HG02642 (cell line): ENCODE results near the gene TBC1D21.

Experiments
- ATAC-seq: cut with Tn5 transposase; IDR thresholded peaks from one replicate; pipeline ENCODE4 v1.9.1; 2021; ENCODE audit warnings: mild to moderate bottlenecking; ENCODE audit not compliant: unreplicated experiment, poor library complexity

Gene TBC1D21

GRCh38 chr15:73886717-73887345, 13.5 kb downstream of the TBC1D21 start:
- ATAC-seq, result no peak

- ATAC-seq, result no peak
Observed at GRCh38 chr15:73887481-73887880, 14.1 kb downstream of the TBC1D21 start.

GRCh38 chr15:73888224-73889041, 15.1 kb downstream of the TBC1D21 start:
- no peak for ATAC-seq

DNA sequence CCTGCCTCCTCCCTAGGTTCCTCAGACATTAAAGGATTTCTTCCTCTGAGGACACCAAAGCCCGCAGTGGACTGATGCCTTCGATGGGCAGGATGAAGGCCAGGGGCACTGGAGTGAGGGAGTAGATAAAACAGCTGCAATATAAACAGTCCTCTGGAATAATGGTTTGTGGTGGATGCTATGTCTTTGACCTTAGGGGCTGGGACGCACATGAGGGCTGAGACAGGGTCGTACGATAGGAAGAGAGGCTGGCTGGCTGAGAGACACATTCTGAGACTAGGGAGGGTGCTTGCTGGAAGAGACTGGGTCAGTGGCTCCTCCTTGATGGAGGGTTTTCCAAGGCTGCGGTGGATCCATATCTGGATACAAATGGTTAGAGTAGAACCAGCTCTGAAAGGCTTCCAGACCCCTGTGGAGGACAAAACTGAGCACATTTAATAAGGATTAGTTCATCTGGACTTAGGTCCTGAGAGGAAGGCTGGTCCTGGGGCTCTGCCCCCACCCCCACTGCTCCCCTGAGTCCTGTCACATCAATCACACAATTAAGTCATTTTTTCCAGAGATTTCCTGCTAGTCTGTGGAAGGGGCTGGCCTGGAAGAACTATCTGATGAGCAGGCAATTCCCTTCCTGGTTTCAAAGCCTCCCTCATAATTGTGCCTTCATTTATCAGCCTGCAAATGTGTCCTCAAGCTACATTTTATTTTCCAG, 15.8 kb downstream of the TBC1D21 start:
- no peak for ATAC-seq

DNA sequence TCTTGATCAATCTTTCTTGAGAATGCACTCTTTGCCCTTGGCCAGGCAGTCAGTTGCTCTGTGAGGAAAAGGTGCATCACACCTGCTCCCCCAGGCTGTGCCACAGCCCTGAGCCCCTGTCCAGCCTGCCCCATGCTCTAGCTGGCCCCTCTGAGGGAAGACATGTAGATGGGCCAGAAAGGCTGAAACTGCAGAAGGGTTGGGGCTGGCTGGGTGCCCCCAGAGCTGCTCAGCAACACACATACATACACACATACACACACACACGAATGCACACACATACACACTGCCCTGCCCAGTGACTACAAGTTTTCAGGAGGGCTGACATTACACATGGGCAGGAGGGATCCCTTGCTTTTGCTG, 16.4 kb downstream of the TBC1D21 start:
- no peak for ATAC-seq

DNA sequence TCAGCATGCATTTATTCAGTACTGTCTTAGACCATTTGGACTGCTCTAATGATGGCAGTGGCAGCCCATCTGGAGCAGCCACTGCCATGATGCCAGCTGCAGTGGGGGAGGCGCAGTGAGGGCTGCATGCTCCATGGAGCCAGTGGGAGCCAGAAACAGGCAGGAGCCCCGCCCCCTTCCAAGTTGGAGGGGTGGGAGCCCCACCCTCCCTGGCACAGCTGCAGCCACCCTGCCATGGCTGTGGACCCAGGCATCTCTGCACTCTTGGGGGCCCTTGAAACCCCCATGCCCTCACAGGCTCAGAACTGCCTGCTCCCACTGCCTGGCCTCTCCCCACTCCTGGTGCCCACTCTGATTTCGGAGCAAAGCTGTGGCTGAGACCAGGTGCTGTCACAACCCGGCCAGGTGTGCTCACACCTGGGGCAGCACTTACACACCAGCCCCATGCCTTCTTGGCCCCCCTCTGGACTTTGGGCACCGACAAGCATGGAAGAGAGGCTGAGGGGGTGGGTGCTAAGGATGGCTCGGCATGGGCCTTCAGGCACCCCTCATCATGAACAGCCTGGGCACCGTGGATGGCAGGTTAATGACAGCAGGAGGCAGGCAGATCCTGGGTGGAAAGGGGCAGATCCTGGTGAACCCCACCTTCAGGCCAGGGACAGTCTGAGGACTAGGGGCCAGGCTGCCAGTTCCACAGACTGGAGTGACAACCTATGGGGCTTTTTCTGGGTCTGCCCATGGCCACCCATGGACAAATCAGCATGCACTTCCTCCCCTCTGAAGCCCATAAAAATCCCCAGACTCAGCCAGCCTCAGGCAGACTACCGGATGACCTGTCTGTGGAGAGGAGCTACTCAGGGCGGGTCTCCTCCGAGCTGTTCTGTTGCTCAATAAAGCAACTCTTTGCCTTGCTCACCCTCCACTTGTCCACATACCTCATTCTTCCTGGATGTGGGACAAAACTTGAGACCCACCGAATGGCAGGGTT, 18.3 kb downstream of the TBC1D21 start:
- ATAC-seq, result no peak

DNA sequence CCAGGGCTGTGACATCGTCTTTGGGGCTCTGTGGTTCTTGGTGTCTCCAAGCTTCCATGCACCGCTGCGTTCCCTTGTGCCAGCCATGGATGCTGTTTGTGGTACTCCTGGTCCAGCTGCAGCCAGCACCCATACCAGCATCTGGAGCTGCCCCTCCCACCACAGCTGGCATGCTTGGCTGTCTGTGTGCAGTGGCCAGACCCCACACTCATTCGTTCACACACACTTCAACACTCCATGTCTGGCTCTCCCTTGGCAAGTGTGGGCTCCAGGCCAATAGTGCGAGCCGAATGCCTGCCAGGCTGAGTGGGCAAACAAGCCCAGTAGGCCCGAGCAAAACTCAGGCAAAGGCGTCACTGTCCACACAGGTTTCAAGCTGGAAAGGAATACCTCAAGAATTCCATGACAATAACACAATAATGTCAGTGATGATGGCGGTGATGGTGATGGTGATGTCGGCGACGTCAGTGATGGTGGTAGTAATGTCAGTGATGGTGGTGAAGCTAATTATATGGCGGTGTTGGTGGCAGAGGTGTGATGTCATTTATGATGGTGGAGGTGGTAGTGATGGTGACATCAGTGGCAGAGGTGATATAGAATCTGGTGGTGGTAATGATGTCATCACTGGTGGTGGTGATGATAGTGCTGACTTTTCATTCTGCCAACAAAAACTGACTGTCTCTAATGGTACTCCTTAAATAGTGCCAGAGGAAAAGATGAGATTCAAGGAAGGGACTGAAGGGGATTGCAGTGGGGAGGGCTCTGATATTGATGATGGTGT, 19.3 kb downstream of the TBC1D21 start:
- ATAC-seq, result no peak

DNA sequence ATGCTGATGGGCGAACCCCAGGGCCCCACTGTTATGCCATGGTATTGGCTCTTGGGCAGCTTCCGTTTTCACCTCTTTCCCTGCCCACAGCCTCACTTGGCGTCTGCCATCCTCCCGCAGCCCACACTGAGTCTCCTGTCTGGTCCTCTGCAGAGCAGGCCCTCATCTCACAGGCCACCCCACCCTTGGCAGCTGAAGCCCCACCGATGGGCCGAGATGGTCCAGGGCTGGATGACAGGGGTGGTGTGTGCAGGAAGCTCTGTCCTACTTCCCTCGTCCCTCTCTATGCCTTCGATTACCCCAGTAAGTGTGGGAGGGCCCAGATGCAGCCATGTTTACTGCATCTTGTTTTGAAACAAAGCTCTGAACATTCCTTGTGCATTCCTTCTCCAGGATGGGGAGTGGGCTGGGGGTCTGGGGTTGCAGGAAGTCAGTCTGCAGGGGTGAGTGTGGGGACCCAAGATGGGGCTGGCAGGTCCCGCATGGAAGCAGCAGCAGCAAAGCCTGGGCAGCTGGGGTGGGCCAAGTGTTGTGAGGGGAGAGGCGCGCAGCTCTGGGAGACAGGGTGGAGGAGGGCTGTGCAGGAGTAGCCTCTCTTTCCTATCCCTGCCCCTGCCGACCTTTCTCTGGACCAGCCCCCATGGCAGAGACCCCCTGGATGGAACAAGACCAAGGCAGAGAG, 20.9 kb downstream of the TBC1D21 start:
- no peak for ATAC-seq

DNA sequence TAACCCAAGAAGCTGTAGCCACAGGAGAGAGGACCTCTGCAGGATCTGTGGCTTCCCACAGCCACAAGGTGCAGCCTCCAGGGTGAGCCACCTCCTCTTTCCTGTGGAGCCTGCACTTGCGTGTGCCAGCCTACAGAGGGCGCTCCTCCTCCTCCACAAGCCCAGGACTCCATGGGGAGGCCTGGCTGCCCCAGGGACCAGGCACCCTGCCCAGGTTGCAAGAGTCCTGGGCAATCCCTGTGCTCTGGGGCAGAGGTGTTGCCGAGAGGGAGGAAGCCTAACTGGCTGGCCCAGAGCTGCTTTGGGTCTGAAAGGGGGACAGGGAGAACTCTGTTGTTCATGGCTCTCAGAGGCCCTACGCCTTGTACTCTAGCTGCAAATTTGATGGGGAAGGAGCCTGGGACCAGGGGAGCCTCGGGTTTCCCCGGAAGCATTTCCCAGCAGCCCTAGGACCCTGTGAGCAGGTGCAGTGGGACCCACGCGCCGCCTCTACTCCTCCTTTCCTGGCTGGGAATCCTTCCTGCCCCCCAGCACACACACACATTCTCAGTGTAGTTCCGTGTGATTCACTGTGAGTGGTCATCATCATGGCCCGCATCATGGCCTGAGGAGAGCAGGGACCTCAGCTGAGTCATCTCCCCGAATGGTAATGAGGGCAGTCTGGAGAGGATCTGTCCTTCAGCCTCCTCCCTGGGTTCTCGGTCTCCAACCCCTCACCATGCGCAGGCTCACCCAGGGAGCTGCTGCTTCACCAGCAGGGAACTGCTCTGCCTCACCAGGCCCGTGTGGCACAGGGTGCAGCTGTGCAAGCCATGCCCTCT, 24.3 kb downstream of the TBC1D21 start:
- ATAC-seq, result no peak

- no peak for ATAC-seq
Observed at GRCh38 chr15:73899197-73900094, 26.1 kb downstream of the TBC1D21 start.

DNA sequence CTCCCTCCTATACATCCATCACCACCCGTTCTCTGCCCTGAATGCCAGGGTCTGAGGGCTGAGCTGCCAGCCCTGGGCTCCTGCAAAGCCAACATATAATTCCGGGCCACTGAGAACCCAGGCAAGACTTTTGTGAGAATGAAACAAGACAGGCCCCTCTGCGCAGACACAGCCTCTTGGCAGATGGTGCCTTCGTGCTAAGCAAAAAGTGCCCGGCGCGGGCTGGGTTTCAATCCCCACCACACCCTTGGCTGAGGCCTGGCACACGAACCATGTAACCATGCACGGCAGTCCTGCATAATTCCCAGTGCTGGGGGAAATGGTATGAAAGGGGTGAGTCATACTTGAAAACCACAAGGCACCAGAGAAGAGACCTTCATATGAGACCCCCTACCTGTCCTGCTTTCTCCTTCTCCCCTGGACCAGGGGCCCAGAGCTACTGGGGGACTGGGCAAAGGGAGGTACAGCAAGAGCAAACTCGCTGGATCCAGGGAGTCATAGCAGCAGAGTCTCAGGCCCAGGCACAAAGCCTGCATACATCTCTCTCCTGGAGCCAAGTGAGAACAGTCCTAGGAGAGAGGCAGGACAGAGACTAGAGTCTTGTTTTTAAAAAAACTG, 26.8 kb downstream of the TBC1D21 start:
- ATAC-seq, result no peak

- ATAC-seq, result no peak
Observed at GRCh38 chr15:73901126-73901810, 27.9 kb downstream of the TBC1D21 start.

- ATAC-seq, result no peak
Observed at GRCh38 chr15:73902121-73903020, 29.0 kb downstream of the TBC1D21 start.

GRCh38 chr15:73904026-73904815, 30.9 kb downstream of the TBC1D21 start:
- no peak for ATAC-seq
